Neural progenitor cell (in vitro differentiated cells): ENCODE measurements around the gene RAB31.

Experiments used
- CTCF ChIP-seq: fragments of 200-600 bp; sonication (generic); IDR thresholded peaks from 2 replicates; pipeline ENCODE4 v1.5.1; 2017; ENCODE audit warnings: antibody characterized with exemption, mild to moderate bottlenecking
- EZH2phosphoT487 ChIP-seq: fragments of 200-600 bp; sonication (generic); IDR thresholded peaks from 2 replicates; pipeline ENCODE4 v1.6.1; 2017; ENCODE audit warnings: antibody characterized with exemption

- TF ChIP-seq CTCF (no peak), EZH2phosphoT487 (no peak)
Observed at GRCh38 chr18:9690418-9691188, 17.5 kb upstream of the RAB31 start.
